ENCODE data around the gene RITA1.

- no peak for TF ChIP-seq CTCF (conservative IDR thresholded peaks at IDR 0.05; ENCODE audit: low read depth, low read length)
- no peak for TF ChIP-seq EZH2 (IDR thresholded peaks at IDR 0.05; ENCODE audit: low read length, unreplicated experiment)
Observed at GRCh38 chr12:113186033-113186365, 478 bp downstream of the RITA1 start.

All from PC-3 (cell line).